MG63 (cell line): ENCODE measurements around the gene LMF1. TPM values are rescaled to one million over a fixed set of nuclear protein-coding genes. Genes with fewer than 3 reads are reported as not detected.

ENCODE experiments used
- DNase-seq: peaks from one replicate; pipeline ENCODE4 v3.0.0-alpha.2; 2020
- H3K27me3 ChIP-seq: fragments of 250-450 bp; sonication (Bioruptor Pico); 2 replicates; pipeline ENCODE4 v1.5.1; 2020; ENCODE audit warnings: mild to moderate bottlenecking, moderate library complexity
- H3K36me3 ChIP-seq: fragments of 250-450 bp; sonication (Bioruptor Pico); 2 replicates; pipeline ENCODE4 v1.5.1; 2020; ENCODE audit warnings: mild to moderate bottlenecking, moderate library complexity
- H3K4me3 ChIP-seq: fragments of 250-450 bp; sonication (Bioruptor Pico); 2 replicates; pipeline ENCODE4 v1.5.1; 2020; ENCODE audit warnings: mild to moderate bottlenecking, moderate library complexity
- H3K9me3 ChIP-seq: fragments of 250-450 bp; sonication (Bioruptor Pico); 2 replicates; pipeline ENCODE4 v1.5.1; 2020; ENCODE audit warnings: mild to moderate bottlenecking, moderate library complexity
- total RNA-seq: library from RNA; depleted of rRNA; stranded (reverse); fragments of >200 nt; shearing (Covaris generic); gene quantifications from 2 replicates; pipeline ENCODE4 v1.2.3, GENCODE V29; 2014; ENCODE audit warnings: low replicate concordance

LMF1 gene
- total RNA-seq, 1 experiment from 2014 or later = 11.1 TPM

DNA sequence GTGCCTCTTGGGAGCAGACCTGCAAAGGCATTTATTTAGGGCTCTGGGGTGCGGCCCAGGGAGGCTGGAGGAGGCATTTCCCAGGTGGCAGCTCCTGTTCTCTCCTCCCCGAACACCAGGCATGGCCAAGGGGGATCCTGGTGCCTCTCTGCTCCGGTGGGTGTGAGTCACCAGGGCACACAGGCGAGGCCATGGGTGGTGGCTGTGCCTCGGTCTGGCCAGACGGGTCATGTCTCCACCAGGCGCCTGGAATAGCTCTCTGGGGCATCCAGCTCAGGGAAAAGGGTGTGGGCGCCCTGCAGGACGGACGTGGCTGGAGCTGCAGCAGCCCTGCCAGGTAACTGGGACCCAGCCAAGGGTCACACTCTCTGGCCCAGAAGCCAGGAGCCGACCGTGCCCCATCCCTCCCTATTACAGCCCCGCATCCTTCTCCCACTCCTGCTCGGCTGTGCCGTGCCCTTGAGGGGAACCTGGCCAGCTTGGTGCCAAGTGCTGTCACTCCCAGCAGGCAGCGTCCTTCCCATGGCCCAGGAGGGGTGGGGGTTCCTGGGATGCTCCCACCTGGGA lies 36.6 kb upstream of the LMF1 start:
- H3K9me3 ChIP-seq = no peaks in the 10 kb centered on the region
- no peak overlapping the region for H3K4me3 ChIP-seq
- DNase-seq = no peak
- no peaks in the 10 kb centered on the region for H3K36me3 ChIP-seq
- peaks cover 50% of the 10 kb centered on the region for H3K27me3 ChIP-seq

DNA sequence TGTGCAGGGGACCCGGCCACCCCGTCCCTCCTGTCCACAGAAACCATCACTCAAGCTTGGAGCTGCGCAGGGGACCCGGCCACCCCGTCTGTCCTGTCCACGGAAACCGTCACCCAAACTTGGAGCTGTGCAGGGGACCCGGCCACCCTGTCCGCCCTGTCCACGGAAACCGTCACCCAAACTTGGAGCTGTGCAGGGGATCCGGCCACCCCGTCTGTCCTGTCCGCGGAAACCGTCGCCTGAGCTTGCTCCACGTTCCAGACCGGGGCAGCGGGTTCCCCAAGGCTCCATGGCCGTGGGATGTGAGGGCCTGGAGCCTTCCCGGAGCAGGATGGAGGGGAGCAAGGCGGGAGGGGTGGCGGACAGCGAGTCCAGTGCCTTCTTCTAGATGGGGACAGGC lies 36.0 kb upstream of the LMF1 start:
- peaks cover 44% of the 10 kb centered on the region for H3K27me3 ChIP-seq
- no peaks in the 10 kb centered on the region for H3K36me3 ChIP-seq
- DNase-seq = no peak
- no peak overlapping the region for H3K4me3 ChIP-seq
- H3K9me3 ChIP-seq = no peaks in the 10 kb centered on the region

- H3K36me3 ChIP-seq = no peaks in the 10 kb centered on the region
- H3K4me3 ChIP-seq = no peak overlapping the region
- H3K27me3 ChIP-seq = peaks cover 31% of the 10 kb centered on the region
- no peaks in the 10 kb centered on the region for H3K9me3 ChIP-seq
- DNase-seq = no peak
Observed at GRCh38 chr16:1005286-1005685, 34.5 kb upstream of the LMF1 start.

DNA sequence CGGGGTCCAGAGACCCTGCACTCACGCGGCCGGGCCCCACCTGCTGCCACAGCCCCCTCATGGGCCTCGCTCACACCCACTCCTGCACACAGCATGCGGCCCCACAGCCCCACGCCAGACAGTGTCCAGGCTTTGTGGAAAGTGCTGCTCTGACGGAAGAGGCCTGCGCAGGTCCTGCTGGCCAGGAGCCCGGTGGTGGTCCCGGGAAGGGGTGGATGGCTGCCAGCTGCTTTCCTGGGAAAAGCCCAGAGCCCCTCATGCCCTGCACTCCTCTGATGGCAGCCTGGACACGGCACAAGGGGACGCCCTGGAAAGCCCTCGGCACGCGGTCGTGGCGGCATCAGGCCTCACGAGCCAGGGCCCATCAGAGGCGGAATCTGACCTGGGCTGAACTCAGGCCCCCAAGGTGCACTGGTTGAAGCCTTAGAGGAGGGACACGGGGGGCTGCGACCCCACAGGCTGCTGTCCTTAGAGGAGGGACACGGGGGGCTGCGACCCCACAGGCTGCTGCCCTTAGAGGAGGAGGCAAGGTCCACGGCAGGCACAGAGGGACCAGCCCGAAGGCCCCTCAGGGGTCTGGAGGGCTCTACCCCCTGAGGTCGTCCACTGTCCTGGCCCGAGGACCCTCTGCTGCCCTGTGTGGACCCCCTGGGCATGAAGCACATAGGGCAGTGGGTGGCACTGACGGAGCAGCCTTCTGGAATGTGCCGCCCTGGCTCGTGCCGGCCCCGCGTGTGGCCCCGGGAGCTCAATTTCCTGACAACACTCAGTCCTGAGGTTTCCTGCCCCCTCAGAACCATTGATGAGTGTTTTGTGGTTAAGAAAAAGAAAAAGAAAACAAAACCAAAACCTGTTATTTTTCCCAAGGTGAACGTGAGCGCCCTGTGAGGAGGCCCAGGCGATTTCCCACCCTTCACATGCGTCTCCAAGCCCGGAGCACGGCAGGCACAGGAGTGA lies 32.9 kb upstream of the LMF1 start:
- H3K9me3 ChIP-seq = no peaks in the 10 kb centered on the region

DNA sequence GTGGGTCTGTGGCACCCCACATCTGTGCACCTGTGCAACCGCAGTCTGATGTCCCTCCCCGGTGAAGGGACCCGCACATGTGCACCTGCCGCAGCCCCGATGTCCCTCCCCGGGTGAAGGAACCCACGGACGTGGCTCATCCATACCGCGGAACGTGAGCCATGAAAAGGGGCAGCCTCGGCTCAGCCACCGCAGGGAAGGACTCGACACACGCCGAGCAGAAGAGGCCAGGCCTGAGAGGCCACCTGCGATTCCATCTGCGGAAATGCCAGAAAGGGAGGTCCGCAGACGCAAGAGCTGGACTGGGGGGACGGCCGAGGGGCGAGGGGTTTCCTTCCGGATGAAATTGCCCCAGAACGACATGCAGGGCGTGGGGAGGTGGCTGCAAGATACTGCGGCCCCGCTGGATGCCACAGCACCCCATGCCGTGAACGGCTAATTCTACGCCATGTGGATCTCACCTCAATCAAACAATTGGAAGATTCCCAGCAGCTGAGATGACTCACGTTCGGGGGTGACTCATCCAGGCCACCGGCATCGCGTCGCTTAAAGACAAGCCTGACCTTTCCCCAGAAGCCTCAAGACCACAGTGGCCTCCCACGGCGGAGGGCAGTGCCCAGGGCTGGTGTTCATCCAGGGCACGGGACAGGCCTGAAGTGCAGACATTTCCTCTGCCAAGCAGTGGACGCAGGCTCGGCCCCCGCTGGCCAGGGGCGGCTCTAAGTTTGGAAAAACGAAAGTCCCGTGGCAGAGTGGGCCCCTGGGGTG lies 31.8 kb upstream of the LMF1 start:
- H3K4me3 ChIP-seq = no peak overlapping the region
- peak; percentile 86 for DNase-seq
- peaks cover 5% of the 10 kb centered on the region for H3K27me3 ChIP-seq
- H3K9me3 ChIP-seq = no peaks in the 10 kb centered on the region
- no peaks in the 10 kb centered on the region for H3K36me3 ChIP-seq

More for the DNA sequence above, 32.9 kb upstream of the LMF1 start:
- Histone ChIP-seq H3K36me3 (no peaks in the 10 kb centered on the region), H3K27me3 (peaks cover 15% of the 10 kb centered on the region), H3K4me3 (no peak overlapping the region)
- DNase-seq = no peak

GRCh38 chr16:1001096-1001495 lies 30.3 kb upstream of the LMF1 start:
- no peak for DNase-seq
- Histone ChIP-seq H3K4me3 (no peak overlapping the region), H3K27me3 (peaks cover 11% of the 10 kb centered on the region), H3K9me3 (no peaks in the 10 kb centered on the region), H3K36me3 (no peaks in the 10 kb centered on the region)

- H3K9me3 ChIP-seq = no peaks in the 10 kb centered on the region
- no peaks in the 10 kb centered on the region for H3K36me3 ChIP-seq
- H3K4me3 ChIP-seq = no peak overlapping the region
- no peak for DNase-seq
- peaks cover 11% of the 10 kb centered on the region for H3K27me3 ChIP-seq
Observed at GRCh38 chr16:1000608-1001007, 29.8 kb upstream of the LMF1 start.

- H3K4me3 ChIP-seq = no peak overlapping the region
- no peaks in the 10 kb centered on the region for H3K36me3 ChIP-seq
- DNase-seq = no peak
- no peaks in the 10 kb centered on the region for H3K9me3 ChIP-seq
- H3K27me3 ChIP-seq = peaks cover 16% of the 10 kb centered on the region
Observed at GRCh38 chr16:999677-1000076, 28.9 kb upstream of the LMF1 start.

- peaks cover 16% of the 10 kb centered on the region for H3K27me3 ChIP-seq
Observed at GRCh38 chr16:998615-999014, 27.8 kb upstream of the LMF1 start.

DNA sequence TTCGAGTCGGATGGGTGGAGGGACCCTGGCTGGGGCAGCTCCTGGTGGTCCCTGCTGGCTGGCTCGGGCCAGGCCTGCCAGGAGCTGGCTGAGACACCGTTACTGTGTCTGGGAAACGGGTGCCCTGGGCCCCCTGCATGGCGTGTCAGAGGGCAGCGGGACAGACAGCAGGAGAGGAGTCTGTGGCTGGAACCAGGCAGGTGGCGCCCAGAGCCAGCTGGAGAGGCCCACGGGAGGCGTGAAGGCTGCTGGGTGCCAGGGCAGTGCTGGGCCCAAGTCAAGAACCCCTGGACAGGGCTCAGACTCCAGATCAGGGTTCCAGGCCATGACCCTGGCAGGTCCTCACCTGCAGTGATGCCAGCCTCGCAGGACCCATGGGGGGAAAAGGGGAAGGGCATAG lies 27.4 kb upstream of the LMF1 start:
- no peaks in the 10 kb centered on the region for H3K9me3 ChIP-seq
- H3K27me3 ChIP-seq = peaks cover 16% of the 10 kb centered on the region
- no peak for DNase-seq
- no peak overlapping the region for H3K4me3 ChIP-seq
- H3K36me3 ChIP-seq = no peaks in the 10 kb centered on the region

More at GRCh38 chr16:998615-999014, 27.8 kb upstream of the LMF1 start:
- Histone ChIP-seq H3K9me3 (no peaks in the 10 kb centered on the region), H3K36me3 (no peaks in the 10 kb centered on the region), H3K4me3 (no peak overlapping the region)
- no peak for DNase-seq

GRCh38 chr16:997440-998051 lies 26.8 kb upstream of the LMF1 start:
- H3K9me3 ChIP-seq = no peaks in the 10 kb centered on the region
- H3K36me3 ChIP-seq = no peaks in the 10 kb centered on the region
- no peak overlapping the region for H3K4me3 ChIP-seq
- peaks cover 16% of the 10 kb centered on the region for H3K27me3 ChIP-seq
- peak; percentile 72 for DNase-seq

DNA sequence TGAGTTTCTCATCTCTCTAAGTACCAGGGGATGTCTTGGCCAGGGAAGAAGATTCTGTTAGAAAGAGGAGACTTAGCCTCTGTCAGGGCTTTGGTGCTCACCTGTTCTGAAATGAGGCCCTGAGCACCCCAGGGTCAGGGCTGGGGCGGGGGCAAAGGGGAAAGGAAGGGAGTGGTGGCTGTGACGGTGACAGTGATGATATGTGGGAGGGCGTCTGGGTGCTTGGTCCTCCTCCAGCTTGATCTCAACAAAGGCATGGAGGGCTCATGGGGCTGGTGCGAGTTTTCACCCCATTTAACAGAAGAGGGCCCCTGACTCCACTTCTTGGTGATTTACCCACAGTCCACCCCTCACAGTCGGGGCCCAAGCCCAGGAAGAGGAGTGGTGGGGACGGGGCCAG lies 25.9 kb upstream of the LMF1 start:
- no peak for DNase-seq
- Histone ChIP-seq H3K36me3 (no peaks in the 10 kb centered on the region), H3K27me3 (peaks cover 19% of the 10 kb centered on the region), H3K9me3 (no peaks in the 10 kb centered on the region), H3K4me3 (no peak overlapping the region)

- no peaks in the 10 kb centered on the region for H3K36me3 ChIP-seq
- peaks cover 19% of the 10 kb centered on the region for H3K27me3 ChIP-seq
- no peak overlapping the region for H3K4me3 ChIP-seq
- no peak for DNase-seq
- no peaks in the 10 kb centered on the region for H3K9me3 ChIP-seq
Observed at GRCh38 chr16:995783-996182, 25.0 kb upstream of the LMF1 start.

DNA sequence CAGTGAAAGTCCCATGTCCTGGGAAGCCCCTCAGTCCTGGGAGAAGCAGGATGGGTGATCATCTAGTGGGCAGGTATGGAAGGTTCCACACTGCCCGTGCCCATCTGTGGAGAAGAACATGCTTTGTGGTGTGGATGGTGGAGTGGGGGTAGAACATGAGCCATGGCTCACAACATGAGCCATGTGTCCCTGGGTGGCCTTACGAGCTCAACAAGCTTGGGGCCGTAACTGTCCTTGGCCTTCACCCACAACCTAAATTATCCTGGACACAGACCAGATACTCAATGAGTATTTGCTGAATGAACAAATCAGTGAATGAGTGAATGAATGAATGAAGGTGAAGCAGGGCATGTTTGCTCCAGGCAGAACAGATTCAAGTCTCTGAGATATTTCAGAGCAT lies 24.3 kb upstream of the LMF1 start:
- Histone ChIP-seq H3K36me3 (no peaks in the 10 kb centered on the region), H3K9me3 (no peaks in the 10 kb centered on the region), H3K27me3 (peaks cover 19% of the 10 kb centered on the region), H3K4me3 (no peak overlapping the region)
- DNase-seq = no peak

GRCh38 chr16:993731-994130 lies 22.9 kb upstream of the LMF1 start:
- Histone ChIP-seq H3K36me3 (no peaks in the 10 kb centered on the region), H3K27me3 (peaks cover 19% of the 10 kb centered on the region), H3K4me3 (no peak overlapping the region), H3K9me3 (no peaks in the 10 kb centered on the region)
- DNase-seq = no peak

DNA sequence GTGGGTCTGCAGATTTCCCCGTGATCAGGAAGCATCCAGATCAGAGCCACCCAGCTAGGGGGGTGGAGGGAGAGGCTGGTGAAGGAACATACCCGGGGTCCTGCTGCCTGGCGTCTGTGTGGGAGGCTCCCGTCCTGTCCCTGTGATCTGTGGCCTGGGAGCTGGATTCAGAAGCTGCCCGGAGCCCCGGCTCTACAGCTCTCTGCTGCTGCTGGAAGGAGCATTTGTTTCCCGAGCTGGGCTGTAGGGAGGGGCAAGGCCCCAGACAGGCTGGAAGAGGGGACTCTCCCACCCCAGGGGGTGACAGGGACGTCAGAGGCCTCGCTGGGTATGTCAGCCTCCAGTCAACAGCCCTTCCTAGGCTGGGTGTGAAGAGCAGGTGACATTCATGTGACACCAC lies 21.0 kb upstream of the LMF1 start:
- no peak for DNase-seq
- Histone ChIP-seq H3K36me3 (no peaks in the 10 kb centered on the region), H3K9me3 (no peaks in the 10 kb centered on the region), H3K4me3 (no peak overlapping the region), H3K27me3 (peaks cover 21% of the 10 kb centered on the region)

DNA sequence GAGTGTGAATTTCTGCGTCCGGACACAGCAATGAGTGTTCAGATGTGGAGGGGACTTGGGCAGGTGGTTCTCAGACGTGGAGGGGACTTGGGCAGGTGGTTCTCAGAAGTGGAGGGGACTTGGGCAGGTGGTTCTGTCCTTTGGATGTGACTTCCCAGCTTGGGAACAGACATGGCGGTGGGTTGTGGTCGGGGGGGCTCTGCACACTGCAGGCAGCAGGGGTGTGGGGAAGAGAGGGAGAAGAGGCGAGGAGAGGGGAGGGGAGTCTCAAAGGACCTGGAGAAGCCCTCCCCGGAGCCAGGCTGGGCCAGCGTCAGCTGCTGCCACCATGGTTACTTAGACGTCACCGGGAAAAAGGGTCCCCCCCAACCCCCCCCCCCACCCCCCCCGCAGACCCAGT lies 20.6 kb upstream of the LMF1 start:
- DNase-seq = no peak
- Histone ChIP-seq H3K27me3 (peaks cover 21% of the 10 kb centered on the region), H3K4me3 (no peak overlapping the region), H3K9me3 (no peaks in the 10 kb centered on the region), H3K36me3 (no peaks in the 10 kb centered on the region)
